Activated naive CD8-positive, alpha-beta T cell treated with anti-CD3 and anti-CD28 coated beads, Interleukin-2, amount 10 ng/mL, durations not matched to agents 7 days and 5 days (primary cell): Measurements from ENCODE around the gene RUNX1. TPM values are rescaled to one million over a fixed set of nuclear protein-coding genes. Genes with fewer than 3 reads are reported as not detected.

ENCODE experiments used
- ATAC-seq: fragments of 150-1000 bp; cut with Tn5 transposase; one replicate; pipeline ENCODE4 v1.10.0; 2021; ENCODE audit warnings: low read depth, moderate library complexity
- POLR2A ChIA-PET: fragments of 350-600 bp; sonication (Branson Sonifier 250); formaldehyde crosslinking; loops from one replicate; lab custom pipeline; 2021; ENCODE audit warnings: antibody characterized with exemption; lab: Charles Lee
- DNase-seq: peaks from one replicate; pipeline ENCODE4 v3.0.0; 2021
- H3K27ac Mint-ChIP-seq: one replicate; pipeline ENCODE4 v1.8.0; 2022; ENCODE audit warnings: mild to moderate bottlenecking, mixed read lengths
- H3K27me3 Mint-ChIP-seq: one replicate; pipeline ENCODE4 v1.8.0; 2022; ENCODE audit warnings: mild to moderate bottlenecking, moderate library complexity, mixed read lengths
- H3K36me3 Mint-ChIP-seq: one replicate; pipeline ENCODE4 v1.8.0; 2021; ENCODE audit warnings: mild to moderate bottlenecking, mixed read lengths
- H3K4me1 Mint-ChIP-seq: one replicate; pipeline ENCODE4 v1.8.0; 2021; ENCODE audit warnings: mixed read lengths
- H3K4me3 Mint-ChIP-seq: one replicate; pipeline ENCODE4 v1.8.0; 2022; ENCODE audit warnings: mild to moderate bottlenecking, moderate library complexity, mixed read lengths
- H3K9me3 Mint-ChIP-seq: one replicate; pipeline ENCODE4 v1.8.0; 2021; ENCODE audit warnings: mixed read lengths
- total RNA-seq, 2 experiments: library from RNA; stranded (reverse); gene quantifications; one replicate each; pipeline ENCODE4 v1.2.3, GENCODE V29; 2021

RUNX1 gene
- total RNA-seq, 2 experiments from 2014 or later = 23.0 to 29.7 TPM

GRCh38 chr21:34783815-34784214 is 265.3 kb downstream of the RUNX1 start:
- no peak for DNase-seq
- peaks cover 9% of the 10 kb centered on the region for H3K9me3 Mint-ChIP-seq
- H3K36me3 Mint-ChIP-seq = no peaks in the 10 kb centered on the region
- peaks cover 1% of the 10 kb centered on the region for H3K4me1 Mint-ChIP-seq
- no peak overlapping the region for H3K27ac Mint-ChIP-seq
- ATAC-seq = no peak
- no peak overlapping the region for H3K4me3 Mint-ChIP-seq
- POLR2A ChIA-PET = no interaction called here
- no peaks in the 10 kb centered on the region for H3K27me3 Mint-ChIP-seq

- no peaks in the 10 kb centered on the region for H3K36me3 Mint-ChIP-seq
- DNase-seq (no peak), ATAC-seq (no peak)
- no peak overlapping the region for H3K27ac Mint-ChIP-seq
- peaks cover 9% of the 10 kb centered on the region for H3K9me3 Mint-ChIP-seq
- no peak overlapping the region for H3K4me3 Mint-ChIP-seq
- H3K27me3 Mint-ChIP-seq = no peaks in the 10 kb centered on the region
- peaks cover 1% of the 10 kb centered on the region for H3K4me1 Mint-ChIP-seq
- POLR2A ChIA-PET = no interaction called here
Observed at GRCh38 chr21:34782506-34783360, 266.4 kb downstream of the RUNX1 start.

DNA sequence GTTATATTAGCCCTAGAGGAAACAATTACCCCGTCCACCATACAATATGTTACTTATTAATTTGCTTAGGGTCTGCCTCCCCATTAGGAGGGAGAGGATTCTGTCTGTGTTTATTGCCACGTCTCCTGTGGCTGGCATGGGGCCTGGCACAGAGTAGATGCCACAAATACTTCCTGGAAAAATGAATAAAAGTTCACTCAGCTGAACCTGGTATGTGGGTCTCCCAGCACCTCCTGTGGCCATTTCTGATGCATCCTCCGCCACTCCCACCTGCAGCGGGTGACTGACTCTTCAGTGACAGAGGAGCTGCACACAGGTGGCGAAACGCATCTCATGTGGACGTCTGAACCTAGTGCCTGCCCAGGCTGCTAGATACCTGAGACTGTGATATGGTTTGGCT is 267.6 kb downstream of the RUNX1 start:
- DNase-seq = no peak
- no peak overlapping the region for H3K4me3 Mint-ChIP-seq
- H3K4me1 Mint-ChIP-seq = peaks cover 1% of the 10 kb centered on the region
- peaks cover 4% of the 10 kb centered on the region for H3K27me3 Mint-ChIP-seq
- H3K36me3 Mint-ChIP-seq = no peaks in the 10 kb centered on the region
- peaks cover 8% of the 10 kb centered on the region for H3K9me3 Mint-ChIP-seq
- no peak overlapping the region for H3K27ac Mint-ChIP-seq
- POLR2A ChIA-PET = no interaction called here
- ATAC-seq = no peak

GRCh38 chr21:34779860-34780259 is 269.2 kb downstream of the RUNX1 start:
- POLR2A ChIA-PET = interaction anchor here (0.7 kb wide), 1 partner anchor 696 kb away, joined by 3 read pairs; no protein-coding TSS in a partner anchor
- Mint-ChIP-seq H3K27ac (no peak overlapping the region), H3K27me3 (peaks cover 12% of the 10 kb centered on the region), H3K4me3 (no peak overlapping the region), H3K4me1 (peaks cover 1% of the 10 kb centered on the region), H3K9me3 (peaks cover 8% of the 10 kb centered on the region), H3K36me3 (no peaks in the 10 kb centered on the region)
- no peak for ATAC-seq
- DNase-seq = no peak

GRCh38 chr21:34775793-34776192 is 273.3 kb downstream of the RUNX1 start:
- POLR2A ChIA-PET = no interaction called here
- peaks cover 25% of the 10 kb centered on the region for H3K27me3 Mint-ChIP-seq
- no peak for ATAC-seq

GRCh38 chr21:34774750-34775149 is 274.4 kb downstream of the RUNX1 start:
- no peak overlapping the region for H3K27ac Mint-ChIP-seq
- H3K4me3 Mint-ChIP-seq = no peak overlapping the region
- DNase-seq = no peak
- POLR2A ChIA-PET = no interaction called here
- peaks cover 25% of the 10 kb centered on the region for H3K27me3 Mint-ChIP-seq
- H3K36me3 Mint-ChIP-seq = no peaks in the 10 kb centered on the region
- H3K9me3 Mint-ChIP-seq = peaks cover 2% of the 10 kb centered on the region
- no peaks in the 10 kb centered on the region for H3K4me1 Mint-ChIP-seq
- ATAC-seq = no peak

More at GRCh38 chr21:34775793-34776192, 273.3 kb downstream of the RUNX1 start:
- H3K4me3 Mint-ChIP-seq = no peak overlapping the region
- no peaks in the 10 kb centered on the region for H3K36me3 Mint-ChIP-seq
- no peak overlapping the region for H3K27ac Mint-ChIP-seq
- peaks cover 8% of the 10 kb centered on the region for H3K9me3 Mint-ChIP-seq
- H3K4me1 Mint-ChIP-seq = peaks cover 1% of the 10 kb centered on the region
- DNase-seq = no peak

DNA sequence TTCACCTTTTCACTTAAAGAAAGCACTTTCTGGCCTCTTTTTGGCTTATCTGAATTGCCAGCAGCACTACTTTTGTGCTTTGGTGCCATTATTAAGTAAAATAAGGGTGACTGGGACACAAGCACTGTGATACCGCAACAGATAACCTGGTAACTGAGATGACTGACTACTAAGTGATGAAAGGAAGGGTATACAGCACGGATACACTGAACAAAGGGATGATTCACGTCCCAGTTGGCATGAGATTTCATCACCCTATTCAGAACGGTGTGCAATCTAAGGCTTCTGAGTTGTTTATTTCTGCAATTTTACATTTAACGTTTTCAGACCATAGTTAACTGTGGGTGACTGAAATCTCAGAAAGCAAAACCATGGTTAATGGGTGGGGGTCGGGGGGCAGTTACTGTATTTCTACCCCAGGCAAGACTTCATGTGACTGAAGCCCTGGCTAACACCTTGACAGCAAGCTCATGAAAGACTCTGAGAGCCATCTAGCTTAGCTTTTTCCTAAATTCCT is 277.5 kb downstream of the RUNX1 start:
- Mint-ChIP-seq H3K36me3 (no peaks in the 10 kb centered on the region), H3K9me3 (no peaks in the 10 kb centered on the region), H3K4me1 (no peaks in the 10 kb centered on the region), H3K27me3 (peaks cover 30% of the 10 kb centered on the region), H3K4me3 (no peak overlapping the region), H3K27ac (no peak overlapping the region)
- ATAC-seq = no peak
- no peak for DNase-seq
- POLR2A ChIA-PET = no interaction called here

DNA sequence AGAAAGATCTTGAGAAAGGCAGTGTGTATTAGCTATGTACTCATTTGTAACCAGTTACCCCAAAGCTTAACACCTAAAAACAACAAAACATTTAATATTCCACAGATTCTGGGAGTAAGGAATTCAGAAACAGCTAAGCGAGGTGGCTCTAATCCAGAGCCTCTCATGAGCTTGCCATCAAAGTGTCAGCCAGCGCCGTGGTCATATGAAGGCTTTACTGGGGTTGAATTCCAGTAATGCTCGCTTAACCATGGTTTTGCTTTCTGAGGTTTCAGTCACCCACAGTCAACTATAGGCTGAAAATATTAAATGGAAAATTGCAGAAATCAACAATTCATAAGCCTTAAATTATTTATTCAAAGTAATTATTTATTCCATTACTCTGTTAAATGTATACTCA is 278.5 kb downstream of the RUNX1 start:
- no peak for ATAC-seq
- no peaks in the 10 kb centered on the region for H3K36me3 Mint-ChIP-seq
- DNase-seq = no peak
- no peak overlapping the region for H3K27ac Mint-ChIP-seq
- no peaks in the 10 kb centered on the region for H3K9me3 Mint-ChIP-seq
- no peak overlapping the region for H3K4me3 Mint-ChIP-seq
- H3K4me1 Mint-ChIP-seq = no peaks in the 10 kb centered on the region
- peaks cover 28% of the 10 kb centered on the region for H3K27me3 Mint-ChIP-seq
- POLR2A ChIA-PET = no interaction called here

- peaks cover 2% of the 10 kb centered on the region for H3K36me3 Mint-ChIP-seq
- ATAC-seq (no peak), DNase-seq (no peak)
- POLR2A ChIA-PET = no interaction called here
- peaks cover 15% of the 10 kb centered on the region for H3K27me3 Mint-ChIP-seq
- H3K4me3 Mint-ChIP-seq = no peak overlapping the region
- H3K4me1 Mint-ChIP-seq = no peaks in the 10 kb centered on the region
- H3K9me3 Mint-ChIP-seq = peaks cover 3% of the 10 kb centered on the region
- no peak overlapping the region for H3K27ac Mint-ChIP-seq
Observed at GRCh38 chr21:34768326-34768725, 280.8 kb downstream of the RUNX1 start.

- peaks cover 3% of the 10 kb centered on the region for H3K9me3 Mint-ChIP-seq
- POLR2A ChIA-PET = no interaction called here
- H3K27me3 Mint-ChIP-seq = peaks cover 12% of the 10 kb centered on the region
- no peak overlapping the region for H3K4me3 Mint-ChIP-seq
- H3K4me1 Mint-ChIP-seq = no peaks in the 10 kb centered on the region
- peaks cover 4% of the 10 kb centered on the region for H3K36me3 Mint-ChIP-seq
- ATAC-seq = no peak
- no peak overlapping the region for H3K27ac Mint-ChIP-seq
- no peak for DNase-seq
Observed at GRCh38 chr21:34766862-34767261, 282.2 kb downstream of the RUNX1 start.

- POLR2A ChIA-PET = no interaction called here
Observed at GRCh38 chr21:34765619-34766018, 283.5 kb downstream of the RUNX1 start.

DNA sequence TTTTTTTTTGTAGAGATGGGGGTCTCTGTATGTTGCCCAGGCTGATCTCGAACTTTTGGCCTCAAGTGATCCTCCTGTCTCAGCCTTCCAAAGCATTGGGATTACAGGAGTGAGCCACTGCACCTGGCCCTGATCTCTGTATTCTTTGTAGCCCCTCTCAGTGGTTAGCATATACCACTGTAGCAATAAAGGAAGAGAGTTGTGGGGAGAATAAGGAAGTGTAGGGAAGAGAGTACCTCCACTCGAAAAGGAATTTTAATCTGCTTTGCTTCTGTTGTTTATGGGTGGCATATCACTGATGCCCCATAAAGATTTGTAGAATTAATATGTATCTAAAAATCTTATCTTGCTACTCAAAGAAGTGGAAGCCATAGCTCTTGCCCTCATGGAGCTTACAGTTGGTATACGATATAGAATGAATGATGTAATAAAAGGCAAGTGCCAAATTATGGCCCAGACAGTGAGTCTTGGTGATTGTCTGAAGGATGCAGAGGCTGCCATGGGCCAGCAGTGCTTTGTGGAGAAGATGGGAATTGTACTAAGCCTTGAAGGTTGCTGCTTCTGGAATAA is 284.3 kb downstream of the RUNX1 start:
- no peak for DNase-seq
- Mint-ChIP-seq H3K27me3 (peaks cover 10% of the 10 kb centered on the region), H3K27ac (no peak overlapping the region), H3K4me3 (no peak overlapping the region), H3K36me3 (peaks cover 4% of the 10 kb centered on the region), H3K4me1 (no peaks in the 10 kb centered on the region), H3K9me3 (peaks cover 3% of the 10 kb centered on the region)
- ATAC-seq = no peak
- POLR2A ChIA-PET = no interaction called here

More at GRCh38 chr21:34765619-34766018, 283.5 kb downstream of the RUNX1 start:
- H3K36me3 Mint-ChIP-seq = peaks cover 4% of the 10 kb centered on the region
- no peak overlapping the region for H3K27ac Mint-ChIP-seq
- H3K9me3 Mint-ChIP-seq = peaks cover 3% of the 10 kb centered on the region
- no peak overlapping the region for H3K4me3 Mint-ChIP-seq
- peaks cover 10% of the 10 kb centered on the region for H3K27me3 Mint-ChIP-seq
- no peaks in the 10 kb centered on the region for H3K4me1 Mint-ChIP-seq
- DNase-seq = no peak
- ATAC-seq = no peak

DNA sequence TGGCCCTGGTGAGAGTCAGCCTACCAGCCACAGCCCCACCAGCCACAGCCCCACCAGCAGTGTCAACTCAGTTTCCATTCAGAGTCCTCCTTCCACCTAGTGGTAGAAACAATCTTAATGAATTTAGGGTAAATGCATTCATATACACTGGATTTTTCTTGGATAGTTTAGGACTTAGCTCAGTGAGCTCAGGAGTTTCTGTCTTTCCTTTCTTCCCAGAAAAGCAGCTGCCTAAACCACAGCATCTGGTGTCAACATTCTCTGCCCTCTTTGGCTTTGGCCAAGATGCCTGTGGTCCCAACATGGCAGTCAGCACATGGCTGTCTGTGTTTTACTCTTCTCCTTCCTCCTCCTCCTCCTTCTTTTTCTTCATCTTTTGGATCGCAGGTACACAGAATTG is 286.3 kb downstream of the RUNX1 start:
- Mint-ChIP-seq H3K36me3 (peaks cover 4% of the 10 kb centered on the region), H3K9me3 (peaks cover 3% of the 10 kb centered on the region), H3K4me3 (no peak overlapping the region), H3K27ac (no peak overlapping the region), H3K4me1 (no peaks in the 10 kb centered on the region), H3K27me3 (peaks cover 2% of the 10 kb centered on the region)
- POLR2A ChIA-PET = no interaction called here
- ATAC-seq = no peak
- DNase-seq = no peak
